RWPE2 (cell line): ENCODE results near the gene CDK18.
A peak's percentile ranks its signal among the peaks of the same experiment; 100 is the strongest.

Source experiments
- ATAC-seq: fragments of 200-7000 bp; cut with Tn5 transposase; 3 replicates; pipeline ENCODE4 v1.9.1; 2021; ENCODE audit warnings: low read depth
- DNase-seq: peaks from one replicate; pipeline ENCODE4 v3.0.0-alpha.2; 2020; ENCODE audit warnings: low spot score
- H3K27ac ChIP-seq: fragments of 450-650 bp; 2 replicates; pipeline ENCODE4 v1.5.1; 2017; ENCODE audit warnings: mild to moderate bottlenecking; ENCODE audit not compliant: poor library complexity, severe bottlenecking
- H3K27me3 ChIP-seq: fragments of 250-450 bp; sonication (Bioruptor Pico); 2 replicates; pipeline ENCODE4 v1.5.1; 2021; ENCODE audit warnings: mild to moderate bottlenecking, moderate library complexity; ENCODE audit not compliant: insufficient read depth, poor library complexity, severe bottlenecking
- H3K36me3 ChIP-seq: fragments of 250-450 bp; sonication (Bioruptor Pico); 2 replicates; pipeline ENCODE4 v1.5.1; 2020; ENCODE audit warnings: low read depth, mild to moderate bottlenecking, moderate library complexity
- H3K4me1 ChIP-seq: fragments of 250-450 bp; sonication (Bioruptor Pico); 2 replicates; pipeline ENCODE4 v1.5.1; 2021; ENCODE audit warnings: mild to moderate bottlenecking, moderate library complexity; ENCODE audit not compliant: insufficient read depth, poor library complexity, severe bottlenecking
- H3K4me3 ChIP-seq: fragments of 250-450 bp; sonication (Bioruptor Pico); 2 replicates; pipeline ENCODE4 v1.5.1; 2021; ENCODE audit warnings: mild to moderate bottlenecking, moderate library complexity; ENCODE audit not compliant: severe bottlenecking
- H3K9me3 ChIP-seq: fragments of 250-450 bp; sonication (Bioruptor Pico); 2 replicates; pipeline ENCODE4 v1.5.1; 2021; ENCODE audit warnings: mild to moderate bottlenecking, moderate library complexity; ENCODE audit not compliant: severe bottlenecking
- CTCF ChIP-seq: fragments of 450-650 bp; IDR thresholded peaks from one replicate; pipeline ENCODE4 v1.5.1; 2017; ENCODE audit warnings: mild to moderate bottlenecking, moderate library complexity; ENCODE audit not compliant: poor library complexity, severe bottlenecking

The CDK18 gene

GRCh38 chr1:205579711-205580110 is 75.2 kb downstream of the CDK18 start:
- DNase-seq: peak; percentile 14
- H3K4me3 ChIP-seq: no peak overlapping the region
- ATAC-seq: no peak
- H3K4me1 ChIP-seq: no peaks in the 10 kb centered on the region
- H3K36me3 ChIP-seq: no peaks in the 10 kb centered on the region
- H3K27me3 ChIP-seq: no peaks in the 10 kb centered on the region
- TF ChIP-seq CTCF: no peak
- no peaks in the 10 kb centered on the region for H3K9me3 ChIP-seq
- H3K27ac ChIP-seq: no peak overlapping the region

- Histone ChIP-seq H3K4me1 (no peaks in the 10 kb centered on the region), H3K36me3 (no peaks in the 10 kb centered on the region), H3K9me3 (no peaks in the 10 kb centered on the region), H3K27me3 (no peaks in the 10 kb centered on the region), H3K4me3 (no peak overlapping the region), H3K27ac (no peak overlapping the region)
- TF ChIP-seq CTCF: no peak
- peak; percentile 39 for DNase-seq
- ATAC-seq: no peak
Measured at GRCh38 chr1:205580140-205580922, 75.9 kb downstream of the CDK18 start.

GRCh38 chr1:205580923-205581180 is 76.4 kb downstream of the CDK18 start:
- H3K4me1 ChIP-seq: no peaks in the 10 kb centered on the region

GRCh38 chr1:205581321-205581980 is 77.0 kb downstream of the CDK18 start:
- Histone ChIP-seq H3K36me3 (no peaks in the 10 kb centered on the region), H3K4me1 (no peaks in the 10 kb centered on the region), H3K4me3 (no peak overlapping the region), H3K27me3 (no peaks in the 10 kb centered on the region), H3K9me3 (no peaks in the 10 kb centered on the region), H3K27ac (no peak overlapping the region)
- ATAC-seq: no peak
- peak; percentile 36 for DNase-seq
- TF ChIP-seq CTCF: no peak

More at GRCh38 chr1:205580923-205581180, 76.4 kb downstream of the CDK18 start:
- no peaks in the 10 kb centered on the region for H3K27me3 ChIP-seq
- no peaks in the 10 kb centered on the region for H3K9me3 ChIP-seq
- DNase-seq (peak; percentile 29), ATAC-seq (no peak)
- TF ChIP-seq CTCF: no peak
- no peak overlapping the region for H3K27ac ChIP-seq
- H3K36me3 ChIP-seq: no peaks in the 10 kb centered on the region
- no peak overlapping the region for H3K4me3 ChIP-seq

GRCh38 chr1:205582046-205582445 is 77.6 kb downstream of the CDK18 start:
- Histone ChIP-seq H3K4me1 (no peaks in the 10 kb centered on the region), H3K36me3 (no peaks in the 10 kb centered on the region), H3K27me3 (no peaks in the 10 kb centered on the region), H3K4me3 (no peak overlapping the region), H3K27ac (no peak overlapping the region), H3K9me3 (no peaks in the 10 kb centered on the region)
- DNase-seq (peak; percentile 11), ATAC-seq (no peak)
- TF ChIP-seq CTCF: no peak
